T1000 (cell line): ENCODE data around the gene ATF7IP.

ENCODE experiments used
- DNase-seq: peaks from one replicate; lab custom pipeline; 2025; ENCODE audit warnings: mixed read lengths; lab: John Stamatoyannopoulos, UW

Gene ATF7IP

DNA sequence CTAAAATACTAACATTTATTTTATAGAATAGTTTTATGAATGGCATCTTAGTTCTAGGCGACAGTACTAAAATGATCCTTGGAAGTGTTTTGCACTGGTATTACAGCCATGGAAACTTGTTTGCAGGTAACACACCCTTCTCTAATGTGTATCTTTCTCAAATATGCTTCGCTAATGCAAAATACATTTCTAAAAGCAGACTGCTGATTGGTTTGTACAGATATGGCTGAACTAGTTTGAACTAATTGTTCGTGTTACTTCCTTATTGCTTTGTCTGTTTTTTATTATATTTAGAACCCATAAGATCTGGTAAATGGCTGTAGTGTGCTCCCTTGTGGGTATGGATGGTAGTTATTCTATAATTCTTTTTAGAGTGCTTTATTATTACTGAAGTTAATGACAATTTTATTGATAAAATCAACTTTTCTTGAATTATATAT, 53.0 kb downstream of the ATF7IP start:
- DNase-seq: no peak

DNA sequence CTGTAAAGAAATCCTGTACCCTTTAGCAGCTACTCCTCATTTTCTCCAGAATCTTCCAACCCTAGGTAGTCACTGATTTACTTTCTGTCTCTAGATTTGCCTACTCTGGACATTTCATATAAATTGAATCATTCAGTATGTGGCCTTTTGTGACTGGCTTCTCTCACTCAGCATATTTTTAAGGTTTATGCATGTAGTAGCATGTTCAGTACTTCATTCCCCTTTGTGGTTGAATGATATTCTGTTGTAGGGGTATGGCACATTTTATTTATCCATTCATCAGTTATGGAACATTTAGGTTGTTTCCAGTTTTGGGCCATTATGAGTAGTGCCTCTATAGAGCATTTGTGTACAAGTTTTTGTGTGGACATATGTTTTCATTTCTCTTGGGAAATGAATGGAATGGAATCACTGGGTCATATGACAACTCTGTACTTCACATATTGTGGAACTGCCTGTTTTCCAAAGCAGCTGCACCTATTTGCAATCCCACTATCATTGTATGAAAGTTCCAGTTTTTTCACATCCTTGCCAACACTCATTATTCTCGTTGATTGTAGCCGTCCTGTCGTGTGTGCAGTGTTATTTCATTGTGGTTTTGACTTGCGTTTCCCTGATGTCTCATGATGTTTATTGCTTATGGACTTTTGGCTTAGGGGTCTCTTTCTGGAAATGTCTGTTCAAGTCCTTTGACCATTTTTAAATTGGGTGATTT, 57.2 kb downstream of the ATF7IP start:
- no peak for DNase-seq

DNA sequence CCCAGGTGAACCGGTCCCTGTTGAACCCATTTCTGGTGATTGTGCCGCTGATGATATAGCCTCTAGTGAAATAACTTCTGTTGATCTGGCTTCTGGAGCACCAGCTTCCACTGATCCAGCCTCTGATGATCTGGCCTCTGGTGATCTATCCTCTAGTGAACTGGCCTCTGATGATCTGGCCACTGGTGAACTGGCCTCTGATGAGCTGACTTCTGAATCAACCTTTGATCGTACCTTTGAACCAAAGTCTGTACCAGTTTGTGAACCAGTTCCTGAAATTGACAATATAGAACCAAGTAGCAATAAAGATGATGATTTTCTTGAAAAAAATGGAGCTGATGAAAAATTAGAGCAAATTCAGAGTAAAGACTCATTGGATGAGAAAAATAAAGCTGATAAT, 59.1 kb downstream of the ATF7IP start:
- DNase-seq: no peak

DNA sequence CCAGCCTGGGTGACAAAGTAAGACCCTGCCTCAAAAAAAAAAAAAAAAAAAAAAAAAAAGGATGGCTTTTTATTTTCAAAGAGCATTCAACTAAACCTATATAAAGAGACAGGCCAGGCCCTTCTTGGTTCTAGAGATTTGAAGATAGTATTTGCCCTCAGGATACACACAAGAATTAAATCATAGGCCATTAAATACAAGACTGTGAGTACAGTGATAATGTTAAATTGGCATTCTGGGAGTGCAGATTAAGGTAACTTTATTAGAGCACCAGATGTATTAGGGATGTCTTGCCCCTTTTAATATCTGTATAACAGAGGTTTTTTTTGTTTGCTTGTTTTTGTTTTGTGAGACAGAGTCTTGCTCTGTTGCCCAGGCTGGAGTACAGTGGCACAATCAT, 61.3 kb downstream of the ATF7IP start:
- DNase-seq: no peak

DNA sequence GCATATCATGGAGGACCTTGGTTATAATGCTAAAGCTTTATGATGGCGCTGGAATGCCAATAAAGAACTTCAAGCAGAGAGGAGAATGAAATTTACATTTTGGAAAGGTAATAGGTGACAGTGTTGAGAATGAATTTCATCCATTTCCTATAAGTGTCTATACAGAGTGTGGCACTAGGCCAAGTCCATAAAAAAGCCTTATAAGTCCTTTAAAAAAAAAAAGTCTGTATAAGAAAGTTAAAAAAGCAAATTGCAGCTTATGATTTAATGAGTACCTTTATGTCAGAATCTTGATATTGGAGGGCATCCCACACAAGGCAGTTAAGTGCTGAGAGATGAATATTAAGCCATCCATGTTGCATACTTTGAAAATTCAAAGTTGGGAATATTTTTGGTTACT, 62.4 kb downstream of the ATF7IP start:
- no peak for DNase-seq

DNA sequence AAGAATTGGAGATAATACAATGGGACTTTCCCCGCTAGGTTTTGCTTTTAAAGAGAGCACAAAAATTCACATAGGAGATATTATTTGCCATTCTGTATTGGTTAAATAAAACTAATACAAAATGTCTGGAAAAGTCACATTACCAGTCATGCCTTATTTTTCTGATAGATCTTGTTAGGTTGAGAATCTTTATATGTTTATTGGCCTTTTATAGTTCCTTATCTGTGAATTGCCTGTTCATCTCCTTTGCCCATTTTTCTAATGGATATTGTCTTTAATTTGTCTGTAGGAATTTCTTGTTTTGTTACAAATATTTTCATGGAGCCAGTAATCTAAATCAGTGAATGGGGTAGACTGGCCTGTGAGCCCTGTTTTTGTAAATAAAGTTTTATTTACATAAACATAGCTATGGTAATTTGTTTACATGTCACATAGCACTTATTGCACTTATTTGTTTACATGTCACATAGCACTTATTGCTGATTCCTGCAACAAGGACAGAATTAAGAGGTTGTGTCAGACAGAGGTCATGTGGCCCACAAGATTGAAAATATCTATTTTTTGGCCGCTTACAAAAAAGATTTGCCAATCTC, 65.0 kb downstream of the ATF7IP start:
- no peak for DNase-seq

DNA sequence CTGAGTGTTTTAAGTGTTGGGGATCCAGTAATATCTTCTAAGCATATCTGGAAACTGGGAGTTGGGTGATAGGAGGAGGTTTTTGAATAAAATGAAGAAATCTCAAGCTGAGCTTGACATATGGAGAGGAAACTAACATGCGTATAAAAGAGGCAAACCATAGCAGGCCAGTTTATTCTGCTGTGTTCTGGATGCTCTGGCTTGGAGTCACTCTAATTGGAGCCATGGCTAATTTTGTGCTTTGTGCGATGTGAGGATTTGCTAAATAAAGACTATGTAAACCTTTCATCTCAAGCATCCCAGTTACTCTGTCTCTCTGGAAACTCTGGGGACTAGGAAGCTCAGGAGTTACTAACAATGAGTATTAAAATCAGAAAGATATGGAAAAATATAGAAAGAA, 66.5 kb downstream of the ATF7IP start:
- DNase-seq: no peak

DNA sequence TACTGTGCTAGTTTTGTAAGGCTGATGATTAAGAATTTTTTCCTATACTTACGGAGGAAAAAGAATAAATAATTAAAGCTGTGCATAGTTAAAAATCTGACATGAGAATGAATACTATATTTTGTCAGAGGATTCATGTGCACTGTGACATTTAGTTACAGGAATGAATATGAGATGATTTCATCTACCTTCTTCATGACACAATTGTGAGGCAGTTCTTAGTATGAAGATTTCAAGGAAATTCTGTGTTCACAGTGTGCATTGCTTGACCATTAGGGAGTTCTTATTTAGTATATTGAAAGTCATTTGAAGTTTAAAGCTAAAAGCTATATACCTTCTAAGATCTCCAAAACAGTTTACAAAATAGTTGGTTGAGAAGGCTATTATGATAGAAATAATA, 70.1 kb downstream of the ATF7IP start:
- DNase-seq: no peak

DNA sequence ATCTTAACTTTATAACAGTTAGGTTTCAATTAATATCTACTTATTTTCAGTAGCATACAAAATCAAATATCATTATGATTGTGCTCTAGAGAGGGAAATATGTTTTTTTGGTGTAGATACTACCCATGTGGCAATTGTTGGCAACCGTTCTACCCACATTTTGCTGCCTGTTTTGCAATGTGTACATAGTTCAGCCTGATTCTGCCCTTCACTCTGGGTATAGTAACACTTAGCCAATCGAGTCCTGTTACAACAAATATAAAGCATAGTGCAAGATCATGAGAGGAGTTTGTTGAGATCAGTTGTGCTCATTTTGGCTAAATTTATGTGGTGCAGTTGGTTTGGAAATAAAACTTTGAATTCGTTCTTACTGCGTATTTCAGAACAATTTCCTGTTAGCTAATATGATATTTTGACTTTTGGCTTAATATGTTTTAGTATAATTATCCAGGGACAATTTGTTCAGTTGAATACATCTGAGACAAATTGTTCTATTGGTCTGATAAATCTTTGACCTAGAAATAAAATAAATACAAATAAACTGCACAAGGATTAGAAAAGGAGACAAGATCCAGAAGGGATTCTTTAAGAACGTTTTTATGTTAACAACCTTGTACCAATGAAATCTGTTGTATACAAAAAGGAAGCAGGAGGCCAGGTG, 76.9 kb downstream of the ATF7IP start:
- DNase-seq: no peak

DNA sequence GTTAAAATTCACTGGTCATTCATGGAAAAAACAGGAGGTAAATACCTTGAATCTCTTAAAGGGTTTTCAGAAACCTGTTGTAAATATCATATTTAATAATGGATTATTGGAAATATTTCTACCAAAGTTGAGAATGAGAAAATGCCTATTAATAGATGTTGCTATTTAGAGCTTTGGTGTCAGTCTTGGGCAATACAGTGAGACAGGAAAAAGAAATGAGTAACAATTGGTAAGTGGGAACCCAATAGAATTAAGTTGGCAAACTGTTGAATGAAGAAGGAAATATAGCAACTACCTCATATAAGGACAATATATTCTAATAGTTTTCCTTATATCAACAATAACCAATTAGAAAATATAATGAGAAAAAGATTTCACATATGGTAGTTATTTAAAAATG, 78.0 kb downstream of the ATF7IP start:
- DNase-seq: no peak

DNA sequence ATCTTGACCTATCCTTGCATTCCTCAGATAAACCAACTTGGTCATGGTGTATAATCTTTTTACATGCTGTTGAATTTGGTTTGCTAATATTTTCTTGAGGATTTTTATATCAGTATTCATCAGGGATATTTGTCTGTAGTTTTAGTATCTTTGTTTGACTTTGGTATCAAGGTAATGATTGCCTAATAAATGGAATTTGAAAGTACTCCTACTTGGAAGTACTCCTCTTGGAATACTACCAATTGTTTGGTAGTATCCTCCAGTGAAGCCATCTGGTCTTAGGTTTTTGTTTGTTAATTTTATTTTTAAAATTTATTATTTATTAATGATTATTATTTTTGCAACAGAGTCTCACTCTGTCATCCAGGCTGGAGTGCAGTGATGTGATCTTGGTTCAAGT, 85.0 kb downstream of the ATF7IP start:
- no peak for DNase-seq

DNA sequence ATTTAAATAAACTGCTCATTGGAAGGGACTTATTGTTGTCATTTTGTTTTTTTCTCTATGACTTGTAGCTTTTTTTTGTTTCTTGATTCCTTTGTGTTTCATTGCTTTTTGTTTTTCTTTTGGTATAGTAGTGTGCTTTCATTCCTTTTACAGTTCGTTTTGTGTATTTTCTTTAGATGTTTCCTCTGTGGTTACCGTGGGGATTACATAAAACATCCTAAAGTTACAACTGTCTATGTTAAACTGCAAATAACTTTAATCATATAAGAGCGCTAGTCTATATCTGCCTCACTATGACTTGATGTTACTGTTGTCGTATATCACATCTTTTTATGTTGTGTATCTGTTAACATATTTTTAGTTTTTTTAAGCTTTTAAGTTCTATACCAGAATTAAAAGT, 86.9 kb downstream of the ATF7IP start:
- no peak for DNase-seq

DNA sequence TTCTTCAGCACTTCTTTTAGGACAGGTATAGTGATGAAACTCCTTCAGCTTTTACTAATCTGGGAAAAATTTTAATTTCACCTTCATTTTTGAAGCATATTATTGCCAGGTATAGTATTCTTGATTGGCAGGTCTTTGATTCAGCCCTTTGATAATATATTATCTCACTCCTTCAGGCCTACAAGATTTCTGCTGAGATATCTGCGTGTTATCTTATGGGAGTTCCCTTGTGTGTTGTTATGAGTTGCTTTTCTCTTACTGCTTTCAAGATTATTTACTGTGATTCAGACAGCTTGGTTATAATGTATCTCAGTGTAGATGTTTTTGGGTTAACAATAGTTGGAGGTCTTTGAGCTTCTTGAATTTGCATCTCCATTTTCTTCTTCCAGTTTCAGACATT, 87.4 kb downstream of the ATF7IP start:
- DNase-seq: no peak

DNA sequence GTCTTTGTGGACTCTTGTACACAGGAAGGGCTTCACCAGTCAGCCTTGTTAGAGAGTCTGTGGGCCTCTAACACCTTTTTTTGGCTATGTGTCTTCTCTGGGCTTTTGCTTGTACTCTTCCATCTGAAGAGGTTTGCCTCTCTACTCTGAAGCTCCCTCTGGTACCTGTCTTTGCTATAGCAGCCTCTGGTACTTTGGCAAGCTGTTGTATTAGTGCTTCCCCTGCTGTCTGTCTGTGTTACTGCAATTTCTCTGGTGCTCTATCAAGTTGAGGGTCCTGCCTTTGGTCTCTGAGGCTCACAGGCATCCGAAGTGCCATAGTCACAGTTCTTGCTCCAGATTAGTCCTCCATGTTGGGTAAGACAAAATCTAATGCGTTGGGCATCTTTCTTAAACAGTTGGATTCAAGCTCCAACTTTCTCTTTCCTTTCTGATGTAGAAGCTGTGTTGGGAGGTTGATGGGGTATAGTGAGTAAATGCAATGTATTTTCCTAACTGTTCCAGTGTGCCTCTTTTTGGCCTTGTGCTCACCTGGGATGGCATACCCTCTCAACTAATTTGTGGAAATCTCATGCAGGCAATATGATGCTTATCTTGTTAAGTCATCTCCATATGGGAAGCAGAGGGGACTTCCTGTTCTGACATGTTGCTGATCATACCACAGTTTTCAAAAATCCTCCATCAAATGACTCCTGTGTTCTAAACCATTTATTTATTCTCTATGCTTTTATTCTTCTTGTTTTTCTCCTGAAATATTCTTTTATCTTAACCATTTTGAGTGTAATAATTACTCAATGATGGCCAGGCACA, 88.8 kb downstream of the ATF7IP start:
- no peak for DNase-seq

DNA sequence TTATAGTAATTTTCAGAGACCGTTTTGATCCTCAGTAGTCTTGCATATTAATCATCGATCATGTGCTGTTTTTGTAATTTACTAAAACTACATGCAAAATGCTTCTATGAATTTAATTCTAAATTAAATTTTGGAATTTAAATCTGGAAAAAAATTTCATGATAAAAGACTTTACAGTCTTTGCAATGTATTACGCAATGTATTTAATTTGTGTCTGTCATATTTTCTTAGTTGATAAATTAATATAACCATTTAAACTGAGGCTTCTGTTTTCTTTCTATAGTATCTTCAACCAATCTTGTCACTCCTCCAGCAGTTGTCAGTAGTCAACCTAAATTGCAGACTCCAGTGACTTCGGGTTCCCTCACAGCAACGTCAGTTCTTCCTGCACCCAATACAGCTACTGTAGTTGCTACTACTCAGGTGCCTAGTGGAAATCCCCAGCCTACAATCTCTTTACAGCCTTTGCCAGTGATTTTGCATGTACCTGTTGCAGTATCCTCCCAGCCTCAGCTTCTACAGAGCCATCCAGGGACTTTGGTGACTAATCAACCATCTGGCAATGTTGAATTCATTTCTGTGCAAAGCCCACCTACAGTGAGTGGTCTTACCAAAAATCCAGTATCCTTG, 94.8 kb downstream of the ATF7IP start:
- DNase-seq: no peak

DNA sequence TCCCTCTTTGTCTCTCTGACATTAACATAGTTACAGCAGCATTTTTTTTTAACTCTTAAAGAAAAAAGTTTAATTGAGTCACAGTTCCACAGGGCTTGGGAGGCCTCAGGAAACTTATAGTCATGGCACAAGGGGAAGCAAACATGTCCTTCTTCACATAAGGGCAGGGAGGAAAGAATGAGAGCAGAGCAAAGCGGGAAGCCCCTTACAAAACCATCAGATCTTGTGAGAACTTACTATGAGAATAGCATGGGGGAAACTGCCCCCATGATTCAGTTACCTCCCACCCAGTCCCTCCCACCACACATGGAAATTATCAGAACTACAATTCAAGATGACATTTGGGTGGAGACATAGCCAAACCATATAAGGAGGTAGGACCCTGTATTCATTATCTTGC, 106.0 kb downstream of the ATF7IP start:
- DNase-seq: no peak

DNA sequence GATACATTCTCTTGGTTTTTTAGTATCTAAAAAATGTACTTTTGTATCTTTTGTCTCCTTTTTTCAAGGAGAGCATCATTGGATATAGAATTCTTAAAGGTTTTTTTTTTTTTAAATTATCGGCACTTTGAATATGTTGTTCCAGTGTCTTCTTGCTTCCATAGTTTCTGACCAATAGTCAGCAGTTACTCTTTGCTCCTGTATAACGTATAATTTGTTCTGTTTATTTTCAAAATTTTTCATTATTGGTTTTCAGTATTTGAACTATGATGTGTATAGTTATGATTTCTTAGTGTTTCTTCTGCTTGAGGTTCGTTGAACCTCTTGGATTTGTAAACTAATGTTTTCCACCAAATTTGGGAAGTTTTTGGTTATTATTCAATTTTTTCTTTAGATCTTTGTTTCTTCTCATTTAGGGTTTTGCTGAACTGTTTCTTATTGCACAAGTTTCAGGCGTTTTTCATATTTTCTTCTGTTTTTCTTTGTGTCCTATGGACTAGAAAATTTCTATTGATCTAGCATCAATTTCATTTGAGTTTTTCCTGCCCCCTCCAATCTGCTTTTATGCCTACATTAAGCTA, 108.3 kb downstream of the ATF7IP start:
- no peak for DNase-seq

DNA sequence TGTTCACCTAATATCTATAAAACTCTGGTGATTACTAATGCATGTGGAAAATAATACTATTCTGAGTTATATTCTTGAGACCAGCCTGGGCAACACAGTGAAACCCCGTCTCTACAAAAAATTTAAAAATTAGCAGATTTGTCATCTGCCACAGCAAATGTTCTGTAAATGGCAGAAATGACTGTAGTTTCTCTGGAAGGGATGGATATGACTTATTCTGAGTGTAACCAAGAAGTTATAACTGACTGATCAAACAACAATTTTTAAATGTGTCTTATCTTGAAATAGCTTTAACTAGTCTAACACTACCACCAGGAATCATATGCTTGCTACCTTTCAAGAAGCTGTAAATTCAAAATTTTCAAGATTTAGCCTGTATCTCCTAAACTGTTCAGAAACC, 113.5 kb downstream of the ATF7IP start:
- no peak for DNase-seq

DNA sequence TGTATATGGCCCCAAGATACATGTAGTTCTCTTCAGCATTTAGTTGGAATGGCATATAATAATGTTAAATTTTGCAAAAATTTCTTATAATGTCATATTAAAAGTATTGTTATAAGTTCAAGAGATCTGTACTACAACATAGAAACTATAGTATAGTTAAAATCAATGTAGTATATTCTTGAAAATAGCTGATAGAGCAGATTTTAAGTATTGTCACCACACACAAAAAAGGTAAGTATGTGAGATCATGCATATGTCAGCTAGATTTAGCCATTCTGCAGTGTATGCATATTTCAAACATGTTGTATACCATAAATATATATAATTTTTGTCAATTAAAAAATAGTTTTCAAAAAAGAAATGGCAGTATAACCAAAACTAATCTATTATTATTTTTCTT, 115.7 kb downstream of the ATF7IP start:
- no peak for DNase-seq

DNA sequence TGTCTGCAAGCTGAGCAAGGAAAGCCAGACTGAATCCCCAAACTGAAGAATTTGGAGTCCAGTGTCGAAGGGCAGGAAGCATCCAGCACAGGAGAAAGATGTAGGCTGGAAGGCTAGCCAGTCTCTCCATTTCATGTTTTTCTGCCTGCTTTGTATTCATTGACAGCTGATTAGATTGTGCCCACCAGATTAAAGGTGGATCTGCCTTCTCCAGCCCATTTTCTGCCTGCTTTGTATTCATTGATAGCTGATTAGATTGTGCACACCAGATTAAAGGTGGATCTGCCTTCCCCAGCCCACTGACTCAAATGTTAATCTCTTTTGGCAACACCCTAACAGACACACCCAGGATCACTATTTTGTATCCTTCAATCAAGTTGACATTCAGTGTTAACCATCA, 116.9 kb downstream of the ATF7IP start:
- no peak for DNase-seq

DNA sequence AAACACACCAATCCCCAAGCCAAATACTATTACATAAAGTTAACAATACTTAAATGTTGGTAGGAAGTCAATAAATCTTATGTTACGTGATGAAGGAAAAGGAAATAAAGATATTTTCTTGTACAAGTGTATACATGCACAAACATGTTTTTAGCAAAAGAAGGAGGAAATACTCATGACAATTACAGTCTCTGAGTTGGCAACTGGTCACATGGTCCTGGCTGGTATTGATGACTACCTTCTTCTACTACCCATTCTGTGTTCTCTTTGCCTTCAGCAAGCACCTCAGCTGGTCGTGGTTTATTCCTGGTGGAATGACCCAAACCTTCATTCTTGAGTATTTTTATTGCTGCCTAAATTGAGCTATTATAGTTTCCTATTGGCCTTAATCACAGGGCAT, 117.4 kb downstream of the ATF7IP start:
- DNase-seq: no peak

DNA sequence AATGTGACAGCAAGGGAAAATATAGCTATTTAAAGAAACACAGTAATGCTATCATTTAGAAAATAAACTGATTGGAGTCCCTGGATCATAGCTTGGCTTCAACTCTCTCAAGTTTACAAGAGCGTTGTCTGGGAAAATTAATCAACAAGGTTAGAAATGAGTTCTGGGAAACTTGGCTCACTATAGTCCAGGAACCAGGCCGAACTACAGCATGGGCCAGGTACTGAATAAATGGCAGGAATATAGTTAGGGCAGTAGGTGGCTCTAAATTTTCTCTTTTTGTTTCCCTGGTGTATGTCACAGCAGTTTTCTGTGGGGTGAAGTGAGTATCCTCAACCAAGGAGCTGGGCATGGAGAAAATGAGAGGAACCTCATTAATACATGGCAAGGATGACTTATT, 129.8 kb downstream of the ATF7IP start:
- DNase-seq: no peak
